Posterior vena cava (tissue), 2 donors: ENCODE data around the gene HMGB3. TPM values are rescaled to one million over a fixed set of nuclear protein-coding genes. Genes with fewer than 3 reads are reported as not detected.
A peak's percentile ranks its signal among the peaks of the same experiment; 100 is the strongest.
"Not testable (repeated sequence)": the region's sequence is repeated elsewhere in the genome, so short reads cannot be mapped to it uniquely, and the experiment has no call there.

Experiments used
- DNase-seq: peaks from one replicate; pipeline ENCODE4 v3.0.0-alpha.2; 2020; ENCODE audit warnings: low spot score
- intact Hi-C, 2 donors: fragments of 100-400 bp; cut with DNase I; formaldehyde crosslinking; loops; one replicate each; pipeline versions ENCODE4 v1.14.1 to v1.14.2; 2022 to 2023
- total RNA-seq, 2 donors: library from RNA; stranded (reverse); fragmentation: NEBNext Ultra II Directional; extraction: Animal tissue kit (Norgen Biotek cat#: 25700); gene quantifications; one replicate each; pipeline ENCODE4 v1.2.1, GENCODE V29; 2021
- donor health status: DM: yes; HTN: yes; CAD: no.
- donor health status: DM: yes; HTN: yes; CAD: no.

The HMGB3 gene
- total RNA-seq, 2 donors from 2014 or later = 3.8 to 5.2 TPM

DNA sequence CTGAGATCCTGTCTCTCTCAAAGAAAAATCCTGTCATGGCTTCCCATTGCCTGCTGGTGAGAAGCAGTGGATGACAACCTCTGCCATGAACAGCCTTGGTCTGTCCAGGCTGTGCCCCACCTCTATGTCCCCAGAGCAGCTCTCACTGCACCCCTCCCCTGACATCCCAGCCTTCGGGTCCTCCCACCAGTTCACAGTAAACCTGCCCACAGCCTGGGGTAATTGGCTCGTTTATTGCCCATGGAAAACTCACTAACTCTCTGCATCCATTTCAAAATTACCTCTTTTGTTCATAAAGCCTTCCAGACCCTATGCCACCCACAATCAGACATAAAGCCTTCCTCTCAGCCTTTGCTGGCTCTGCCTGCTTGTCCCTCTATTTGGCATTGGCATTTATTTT lies 10.7 kb upstream of the HMGB3 start:
- peak; percentile 18 for DNase-seq
- intact Hi-C loops = no loop called here

DNA sequence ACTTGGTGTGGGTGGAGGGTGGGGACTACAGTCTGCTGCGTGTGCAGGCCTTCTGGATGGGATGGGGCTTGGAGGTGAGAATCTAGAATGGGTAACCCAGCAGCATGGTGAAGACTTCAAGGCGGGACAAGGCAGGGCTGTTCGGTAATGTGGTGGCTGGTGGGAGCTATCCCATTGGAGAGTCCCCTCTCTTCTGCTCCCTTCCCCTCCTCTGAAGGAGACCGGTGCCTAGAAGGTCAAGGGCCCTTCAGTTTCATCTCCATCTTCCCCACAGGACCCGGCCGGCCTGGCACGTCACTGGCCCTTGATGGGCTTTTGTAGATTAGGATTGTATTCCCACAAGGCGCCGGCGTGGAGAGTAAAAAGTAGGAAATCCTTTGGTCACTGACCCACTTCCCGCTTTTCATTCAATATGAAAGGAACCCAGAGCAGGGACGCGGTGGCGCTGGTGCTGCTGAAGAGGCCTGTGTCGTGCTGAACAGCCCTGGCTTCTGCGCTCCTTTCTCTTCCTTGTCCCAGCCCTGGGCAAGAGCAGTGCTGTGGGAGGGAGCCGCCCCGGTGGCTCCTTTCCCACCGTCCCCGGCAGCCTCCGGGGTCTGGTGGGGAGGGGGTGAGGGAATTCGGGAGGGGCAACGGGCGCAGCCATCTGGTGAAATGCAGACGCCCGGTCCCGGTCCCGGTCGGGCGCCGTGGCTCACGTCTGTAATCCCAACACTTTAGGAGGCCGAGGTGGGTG lies 7.3 kb upstream of the HMGB3 start:
- DNase-seq = peak; percentile 69
- intact Hi-C loops = no loop called here

DNA sequence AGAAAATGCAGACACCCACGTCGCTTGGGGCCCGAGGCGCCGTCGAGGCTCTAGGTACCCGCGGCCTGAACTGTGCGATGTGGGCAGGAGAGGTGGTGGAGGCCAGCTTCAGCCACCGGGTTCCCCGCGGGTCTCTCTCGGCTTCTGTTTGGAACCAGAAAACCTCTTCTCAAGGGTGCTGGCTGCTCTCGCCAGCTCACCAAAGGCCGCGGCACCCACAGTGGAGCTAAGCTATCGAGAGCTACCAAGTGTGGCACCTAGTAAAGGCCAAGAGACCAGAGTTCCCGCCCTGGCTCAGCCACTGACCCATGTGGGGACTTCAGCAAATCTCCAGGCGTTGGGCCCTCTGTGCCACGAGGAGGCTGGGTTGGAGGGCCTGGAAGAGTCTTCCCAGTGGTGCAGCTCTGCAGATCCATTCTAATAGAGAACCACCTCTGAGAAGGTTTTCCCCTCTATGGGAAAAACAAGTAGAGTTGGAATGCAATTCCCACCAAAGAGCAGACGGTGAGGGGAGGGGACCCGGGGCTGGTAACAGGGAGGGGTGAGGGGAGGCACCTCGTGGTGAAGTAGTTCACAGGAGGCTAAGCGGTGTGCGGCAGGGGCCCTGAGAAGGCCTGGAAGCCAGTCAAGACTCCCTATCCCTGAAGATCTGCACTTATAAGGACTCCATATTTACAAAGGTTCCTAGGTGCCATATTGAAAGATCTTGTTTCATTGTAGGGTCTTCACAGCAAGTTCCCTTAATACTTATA lies 5.5 kb upstream of the HMGB3 start:
- DNase-seq = peak; percentile 76
- intact Hi-C loops = no loop called here

DNA sequence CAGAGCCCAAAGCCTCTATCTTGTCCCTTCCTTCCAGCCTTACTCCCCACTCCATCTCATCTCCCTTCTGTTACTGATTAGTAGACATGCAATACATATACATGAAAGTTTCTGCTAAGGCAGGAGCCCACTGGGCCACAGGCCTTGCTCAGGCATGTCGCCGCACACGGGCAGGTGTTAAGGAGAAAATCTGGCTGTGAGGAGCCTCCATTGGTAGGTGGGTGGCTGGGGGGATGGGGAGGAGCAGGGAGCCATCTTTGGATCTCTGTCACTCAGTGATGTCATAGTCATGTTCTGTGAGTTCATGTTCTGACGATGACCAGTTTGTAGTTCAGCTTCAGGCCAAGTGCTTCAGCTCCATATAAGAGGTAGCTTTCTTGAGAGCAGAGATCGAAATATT lies 2.9 kb upstream of the HMGB3 start:
- DNase-seq = peak; percentile 36
- intact Hi-C loops = no loop called here

DNA sequence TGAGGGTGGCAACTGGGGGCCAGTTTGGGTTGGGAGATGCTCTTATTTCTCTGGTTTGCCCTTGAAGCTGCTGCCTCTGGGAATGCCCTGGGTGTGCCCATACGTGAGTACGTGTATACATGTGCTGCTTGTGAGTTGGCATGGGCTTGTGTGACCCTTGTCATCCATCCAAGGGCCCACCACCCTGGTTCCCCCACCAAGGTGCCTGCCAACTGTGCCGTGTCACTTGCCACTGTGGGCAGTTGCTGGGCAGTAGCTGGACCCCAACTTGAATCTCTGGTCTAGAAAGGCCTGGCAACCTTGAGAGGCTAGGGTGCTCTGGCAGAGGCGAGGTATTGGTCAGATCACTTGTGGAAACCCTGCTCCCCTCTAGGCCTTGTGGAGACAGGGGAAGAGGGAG lies 2.4 kb upstream of the HMGB3 start:
- peak; percentile 55 for DNase-seq
- intact Hi-C loops = no loop called here

DNA sequence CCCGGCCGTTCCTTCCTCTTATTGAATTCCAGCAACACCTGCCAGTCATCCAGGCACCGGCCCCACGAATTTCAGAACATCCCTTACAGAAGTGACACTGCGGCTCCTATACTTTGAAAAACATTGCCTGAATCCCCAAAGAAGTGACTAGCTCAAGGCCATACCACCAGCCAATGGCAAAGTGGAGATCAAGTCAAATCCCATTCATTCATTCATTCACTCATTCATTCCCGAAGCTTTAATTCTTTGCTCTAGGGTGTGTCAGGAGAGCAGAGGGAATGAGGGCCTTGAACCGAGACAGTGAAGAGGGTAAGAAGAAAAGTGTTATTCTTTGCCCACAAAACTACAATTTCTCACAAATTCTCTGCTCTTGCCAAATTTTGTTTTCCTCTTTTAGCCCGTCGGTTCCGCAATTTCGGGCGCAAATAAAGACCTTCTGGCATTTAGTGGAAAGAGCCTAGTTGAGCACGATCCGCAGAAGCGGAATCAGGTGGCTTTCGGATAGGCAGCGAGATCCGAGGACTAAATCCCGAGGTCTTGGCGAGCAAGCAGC lies 824 bp upstream of the HMGB3 start:
- intact Hi-C loops = no loop called here

DNA sequence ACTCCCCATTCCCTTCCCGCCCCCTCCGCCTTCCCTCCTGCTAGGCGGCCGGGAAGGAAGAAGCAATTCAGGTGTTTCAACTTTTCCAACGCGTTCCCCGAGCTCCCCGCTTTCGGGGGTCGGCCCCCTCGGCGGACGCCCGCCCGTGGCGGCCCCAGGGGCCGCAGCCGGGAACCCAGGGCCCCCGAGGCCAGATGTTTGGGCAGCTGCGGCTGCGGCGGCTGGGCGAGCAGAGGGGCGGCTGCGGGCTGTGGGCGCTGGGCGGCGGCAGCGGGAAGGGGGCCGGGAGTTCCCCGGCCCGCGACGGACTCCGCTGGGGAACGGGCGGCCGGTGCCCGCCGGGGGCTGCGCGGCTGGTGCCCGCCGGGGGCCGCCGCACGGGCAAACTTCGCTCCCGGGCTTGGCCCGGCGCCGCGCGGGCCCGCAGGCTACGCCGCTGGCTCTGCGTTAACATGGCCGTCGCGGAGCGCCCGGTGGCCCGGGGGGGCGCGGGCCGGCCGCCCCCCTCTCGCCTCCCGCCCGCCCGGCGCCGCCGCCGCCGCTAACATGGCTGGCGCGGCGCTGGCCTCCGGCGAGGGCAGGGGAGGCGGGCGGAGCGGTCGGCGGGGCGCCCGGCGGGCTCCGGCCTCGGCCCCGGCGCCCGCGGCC lies 510 bp downstream of the HMGB3 start:
- intact Hi-C loops = no loop called here
- DNase-seq = peak; percentile 55

More for the DNA sequence above, 824 bp upstream of the HMGB3 start:
- peak; percentile 30 for DNase-seq

DNA sequence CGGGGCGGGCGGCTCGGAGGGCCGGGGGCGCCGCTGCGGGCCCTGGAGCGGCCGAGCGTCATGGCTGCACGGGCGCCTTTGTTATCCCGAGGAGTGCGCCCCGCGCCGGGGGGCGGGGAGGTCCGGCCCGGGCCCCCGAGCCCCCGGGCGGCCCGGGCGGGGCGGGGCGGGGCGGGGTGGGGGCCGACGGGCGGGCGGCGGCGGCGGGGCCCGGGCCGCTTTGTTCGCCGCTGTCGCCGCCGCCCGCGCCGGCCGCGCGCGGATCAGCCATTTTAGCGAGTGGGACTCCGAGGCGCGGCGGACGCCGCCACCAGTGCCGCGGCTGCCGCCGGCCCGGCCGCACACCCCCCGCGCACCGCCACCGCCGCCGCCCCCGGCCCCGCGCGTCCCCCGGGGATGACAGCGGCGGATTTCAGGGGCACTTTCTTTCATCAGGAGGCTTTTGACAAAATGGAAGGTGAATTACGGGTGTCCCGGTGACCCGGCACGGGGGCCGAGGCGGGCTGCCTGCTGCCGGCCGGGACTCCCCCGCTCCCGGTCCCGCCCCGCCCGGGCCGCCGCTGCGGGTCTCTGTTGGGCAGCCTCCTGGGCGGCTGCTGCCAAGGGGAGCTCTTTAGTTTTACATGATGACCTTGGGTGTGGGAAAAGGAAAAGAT lies 1.2 kb downstream of the HMGB3 start:
- peak; percentile 47 for DNase-seq
- intact Hi-C loops = no loop called here

DNA sequence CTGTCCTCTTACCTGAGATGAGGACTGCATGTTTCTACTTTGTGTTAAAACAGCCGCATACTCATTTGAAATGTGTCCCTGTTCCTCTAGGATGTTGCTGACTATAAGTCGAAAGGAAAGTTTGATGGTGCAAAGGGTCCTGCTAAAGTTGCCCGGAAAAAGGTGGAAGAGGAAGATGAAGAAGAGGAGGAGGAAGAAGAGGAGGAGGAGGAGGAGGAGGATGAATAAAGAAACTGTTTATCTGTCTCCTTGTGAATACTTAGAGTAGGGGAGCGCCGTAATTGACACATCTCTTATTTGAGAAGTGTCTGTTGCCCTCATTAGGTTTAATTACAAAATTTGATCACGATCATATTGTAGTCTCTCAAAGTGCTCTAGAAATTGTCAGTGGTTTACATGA lies 4.6 kb downstream of the HMGB3 start:
- intact Hi-C loops = not testable (repeated sequence)

DNA sequence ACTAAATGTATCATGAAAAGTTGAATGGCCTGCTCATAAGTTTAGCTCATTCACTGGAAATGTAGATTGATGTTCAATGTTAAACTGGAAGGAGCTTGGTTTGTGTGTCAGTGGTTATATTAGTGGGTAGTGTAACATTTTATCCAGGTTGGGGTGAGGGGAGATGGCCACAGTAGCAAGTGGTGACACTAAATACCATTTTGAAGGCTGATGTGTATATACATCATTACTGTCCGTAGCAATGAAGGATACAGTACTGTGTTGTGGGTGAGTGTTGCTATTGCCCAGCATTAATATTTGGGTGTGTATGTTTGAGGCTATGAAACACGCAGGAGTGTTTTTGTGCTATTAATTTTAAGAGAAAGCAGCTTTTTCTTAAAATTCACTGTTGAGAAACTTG lies 6.3 kb downstream of the HMGB3 start:
- no peak for DNase-seq

More for the DNA sequence above, 4.6 kb downstream of the HMGB3 start:
- not testable (repeated sequence) for DNase-seq

DNA sequence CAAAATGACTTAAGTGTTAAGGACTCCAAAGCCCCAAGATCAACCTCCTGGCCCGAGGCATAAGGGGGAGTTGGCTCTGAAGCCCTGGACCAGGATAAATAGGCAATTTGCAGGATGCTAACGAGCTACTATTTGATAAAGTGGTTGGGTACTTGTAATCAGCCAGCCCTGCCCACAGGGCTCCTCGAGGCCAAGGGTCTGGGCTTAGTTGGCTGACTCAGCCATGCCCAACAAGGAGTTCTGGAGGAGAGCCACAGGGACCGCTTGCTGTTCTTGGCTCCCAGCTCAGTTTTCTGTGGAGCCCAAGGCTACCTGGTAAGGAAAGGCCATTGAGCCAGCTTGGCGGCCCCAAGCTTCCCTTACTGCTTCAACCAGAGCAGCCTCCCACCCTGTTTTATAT lies 7.8 kb downstream of the HMGB3 start:
- no peak for DNase-seq
- intact Hi-C loops = loop anchor here in 1 of 2 donors (5.0 kb wide), 1 partner anchor 779 kb away; no protein-coding TSS in a partner anchor

More for the DNA sequence above, 6.3 kb downstream of the HMGB3 start:
- intact Hi-C loops = no loop called here

DNA sequence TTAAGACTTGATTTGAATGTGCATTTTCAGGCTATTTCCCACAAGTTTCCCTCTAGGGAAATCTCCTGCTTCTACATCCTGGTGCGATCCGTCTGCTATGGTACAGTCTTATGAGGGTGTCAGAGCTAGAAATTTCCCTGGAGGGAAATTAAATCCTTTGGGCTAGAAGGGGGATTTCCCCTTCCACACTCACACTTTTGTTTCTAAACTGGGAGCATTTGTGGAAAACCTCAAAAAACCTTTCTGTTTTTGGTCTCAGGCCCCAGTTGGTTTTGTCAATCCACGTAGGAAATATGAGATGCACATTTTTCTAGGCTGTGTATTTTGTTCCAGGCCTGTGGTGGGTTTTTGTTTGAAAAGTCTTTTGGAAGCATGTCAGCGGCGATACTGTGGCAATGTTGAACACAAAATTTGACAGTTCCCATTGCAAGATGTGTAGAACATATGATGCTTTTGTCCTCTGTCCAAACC lies 17.8 kb downstream of the HMGB3 start:
- intact Hi-C loops = no loop called here

DNA sequence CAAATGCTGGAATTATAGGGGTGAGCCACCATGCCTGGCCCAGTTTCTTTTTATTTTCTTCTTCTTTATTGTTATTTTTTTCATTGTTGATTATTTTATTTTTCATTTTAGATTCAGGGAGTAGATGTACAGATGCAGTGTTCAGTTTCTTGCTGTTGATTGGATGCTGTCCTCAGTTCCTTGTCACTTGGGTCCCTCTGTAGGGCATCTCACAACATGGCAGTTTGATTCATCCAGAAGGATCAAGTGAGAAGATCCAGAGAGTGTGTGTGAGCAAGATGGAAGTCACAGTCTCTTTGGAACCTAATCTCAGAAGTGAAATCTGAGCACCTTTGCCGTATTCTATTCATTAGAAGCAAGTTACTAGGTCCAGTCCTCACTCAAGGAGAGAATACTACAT lies 20.9 kb downstream of the HMGB3 start:
- no peak for DNase-seq
- intact Hi-C loops = no loop called here

More for the DNA sequence above, 17.8 kb downstream of the HMGB3 start:
- DNase-seq = no peak

DNA sequence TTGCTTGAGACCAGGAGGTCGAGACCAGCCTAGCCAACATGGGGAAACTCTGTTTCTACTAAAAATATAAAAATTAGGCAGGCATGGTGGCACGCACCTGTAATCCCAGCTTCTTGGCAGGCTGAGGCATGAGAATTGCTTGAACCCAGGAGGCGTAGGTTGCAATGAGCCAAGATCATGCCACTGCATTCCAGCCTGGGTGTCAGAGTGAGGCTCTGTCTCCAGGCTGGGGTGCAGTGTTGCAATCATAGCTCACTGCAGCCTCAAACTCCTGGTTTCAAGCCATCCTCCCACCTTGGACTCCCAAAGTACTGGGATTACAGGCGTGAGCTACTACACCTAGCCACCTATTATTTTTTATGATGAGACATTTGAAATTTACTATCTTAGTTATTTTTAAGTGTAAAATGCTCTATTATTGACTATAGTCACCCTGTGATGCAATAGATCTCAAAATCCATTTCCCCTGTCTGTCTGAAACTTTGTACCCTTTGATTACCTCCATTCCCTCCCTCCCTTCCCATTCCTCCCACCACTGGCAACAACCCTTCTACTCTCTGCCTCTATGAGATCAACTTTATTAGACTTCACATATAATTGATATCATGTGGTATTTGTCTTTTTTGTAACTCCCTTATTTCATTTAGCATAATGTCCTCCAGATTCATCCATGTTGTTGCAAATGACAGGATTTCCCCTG lies 23.4 kb downstream of the HMGB3 start:
- no peak for DNase-seq
- intact Hi-C loops = no loop called here

DNA sequence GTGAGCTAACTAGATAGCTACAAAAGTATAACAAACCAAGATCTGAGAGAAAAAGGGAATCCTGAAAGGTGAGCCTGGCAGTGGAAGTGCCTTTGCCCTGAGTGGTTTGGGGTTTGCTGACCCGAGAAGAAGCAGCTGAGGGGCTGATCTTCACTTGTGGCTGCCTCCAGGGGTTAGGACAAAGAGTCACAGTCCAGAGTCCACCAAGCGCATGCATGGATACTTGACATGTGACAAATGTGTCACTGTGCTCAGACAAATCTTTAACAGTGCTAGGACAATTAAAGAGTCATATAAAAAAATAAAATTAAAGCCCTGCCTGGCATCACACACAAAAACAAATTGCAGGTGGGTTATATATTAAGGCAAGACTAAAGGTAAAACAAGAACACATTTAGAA lies 26.4 kb downstream of the HMGB3 start:
- no peak for DNase-seq
- intact Hi-C loops = no loop called here

DNA sequence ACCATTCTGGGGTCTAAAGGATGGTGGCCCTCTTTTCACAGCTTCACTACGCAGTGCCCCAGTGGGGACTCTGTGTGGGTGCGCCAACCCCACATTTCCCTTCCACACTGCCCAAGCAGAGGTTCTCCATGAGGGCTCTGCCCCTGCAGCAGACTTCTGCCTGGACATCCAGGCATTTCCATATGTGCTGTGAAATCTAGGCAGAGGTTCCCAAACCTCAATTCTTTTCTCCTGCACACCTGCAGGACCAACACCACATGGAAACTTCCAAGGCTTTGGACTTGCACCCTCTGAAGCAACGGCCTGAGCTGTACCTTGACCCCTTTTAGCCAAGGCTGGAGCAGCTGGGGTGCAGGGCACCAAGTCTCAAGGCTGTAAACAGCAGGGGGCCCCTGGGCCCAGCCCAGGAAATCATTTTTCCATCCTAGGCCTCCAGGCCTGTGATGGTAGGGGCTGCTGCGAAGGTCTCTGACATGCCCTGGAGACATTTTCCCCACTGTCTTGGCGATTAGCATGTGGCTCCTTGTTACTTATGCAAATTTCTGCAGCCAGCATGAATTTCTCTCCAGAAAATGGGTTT lies 30.1 kb downstream of the HMGB3 start:
- intact Hi-C loops = no loop called here
- DNase-seq = no peak

DNA sequence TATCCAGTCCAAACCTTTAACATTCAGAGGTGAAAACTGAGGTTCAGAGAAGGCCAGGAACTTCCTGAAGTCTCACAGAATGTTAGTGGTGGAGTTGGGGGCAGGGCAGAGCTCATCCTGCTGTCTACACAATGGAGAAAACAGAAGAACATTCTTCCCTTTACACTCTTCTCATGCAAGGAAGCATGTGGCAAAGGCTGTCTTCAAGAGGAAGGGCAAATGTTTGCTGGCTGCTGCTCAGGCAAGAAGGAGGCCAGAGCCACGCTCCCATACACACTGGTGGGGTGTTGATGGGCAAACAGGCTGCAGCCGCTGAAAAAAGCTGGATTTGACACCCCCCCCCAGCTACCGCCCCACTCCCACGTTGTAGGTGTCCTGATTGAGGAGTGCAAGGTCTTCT lies 32.5 kb downstream of the HMGB3 start:
- DNase-seq = peak; percentile 60
- intact Hi-C loops = no loop called here

DNA sequence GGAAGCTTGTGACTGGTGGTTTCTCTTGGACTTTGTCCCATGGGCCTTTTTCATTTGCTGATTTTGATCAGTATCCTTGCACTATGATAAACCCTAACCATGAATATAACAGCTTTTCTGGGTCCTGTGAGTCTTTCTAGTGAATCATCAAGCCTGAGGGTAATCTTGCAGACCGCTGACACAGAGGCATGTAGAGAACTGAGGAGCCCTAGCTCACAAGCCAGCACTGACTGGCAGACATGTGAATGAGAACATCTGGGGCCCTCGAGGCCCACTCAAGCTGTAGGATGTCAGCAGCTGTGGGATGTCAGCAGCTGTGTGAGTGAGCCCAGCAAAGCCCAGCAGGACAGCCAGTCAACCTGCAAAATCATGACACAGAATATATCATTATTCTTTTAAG lies 36.7 kb downstream of the HMGB3 start:
- DNase-seq = no peak
- intact Hi-C loops = no loop called here
